ENCODE results near the gene SLC4A5.

DNA sequence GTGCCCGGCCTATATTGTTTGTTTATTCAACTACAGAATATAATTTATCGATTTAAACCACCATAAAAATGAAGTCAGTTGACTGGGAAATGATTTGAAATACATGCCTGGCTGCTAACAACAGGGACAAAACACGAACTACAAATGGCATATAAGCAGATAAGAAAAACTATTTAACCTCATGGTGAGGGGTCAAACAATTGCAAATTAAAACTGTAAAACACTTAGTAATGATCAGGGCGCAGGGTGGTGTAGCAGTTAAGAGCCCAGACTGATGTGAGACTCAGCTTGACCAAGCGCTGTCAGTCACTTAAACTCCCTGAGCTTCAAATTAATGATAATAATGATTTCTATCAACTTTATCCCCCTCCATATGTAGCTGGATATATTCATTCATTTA is 138.1 kb downstream of the SLC4A5 start:
- no peak for TF ChIP-seq CREB1 (IDR thresholded peaks at IDR 0.05; ENCODE audit: low read depth)
- no peak for TF ChIP-seq YY1 (IDR thresholded peaks at IDR 0.05; ENCODE audit: low read depth)
- TF ChIP-seq TAF1 (IDR thresholded peaks at IDR 0.05; ENCODE audit: low read depth), result no peak
- no peak for TF ChIP-seq CEBPB (IDR thresholded peaks at IDR 0.05)
- no peak for TF ChIP-seq EP300 (IDR thresholded peaks at IDR 0.05; ENCODE audit: borderline replicate concordance)
- TF ChIP-seq, protein P1, sequence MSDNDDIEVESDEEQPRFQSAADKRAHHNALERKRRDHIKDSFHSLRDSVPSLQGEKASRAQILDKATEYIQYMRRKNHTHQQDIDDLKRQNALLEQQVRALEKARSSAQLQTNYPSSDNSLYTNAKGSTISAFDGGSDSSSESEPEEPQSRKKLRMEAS (IDR thresholded peaks at IDR 0.05), result no peak
- no peak for TF ChIP-seq EGR1 (IDR thresholded peaks at IDR 0.05)
- TF ChIP-seq ZBTB7A (IDR thresholded peaks at IDR 0.05; ENCODE audit: low read depth), result no peak
- TF ChIP-seq TCF12 (IDR thresholded peaks at IDR 0.05; ENCODE audit: low read depth), result no peak
- TF ChIP-seq, protein P2, sequence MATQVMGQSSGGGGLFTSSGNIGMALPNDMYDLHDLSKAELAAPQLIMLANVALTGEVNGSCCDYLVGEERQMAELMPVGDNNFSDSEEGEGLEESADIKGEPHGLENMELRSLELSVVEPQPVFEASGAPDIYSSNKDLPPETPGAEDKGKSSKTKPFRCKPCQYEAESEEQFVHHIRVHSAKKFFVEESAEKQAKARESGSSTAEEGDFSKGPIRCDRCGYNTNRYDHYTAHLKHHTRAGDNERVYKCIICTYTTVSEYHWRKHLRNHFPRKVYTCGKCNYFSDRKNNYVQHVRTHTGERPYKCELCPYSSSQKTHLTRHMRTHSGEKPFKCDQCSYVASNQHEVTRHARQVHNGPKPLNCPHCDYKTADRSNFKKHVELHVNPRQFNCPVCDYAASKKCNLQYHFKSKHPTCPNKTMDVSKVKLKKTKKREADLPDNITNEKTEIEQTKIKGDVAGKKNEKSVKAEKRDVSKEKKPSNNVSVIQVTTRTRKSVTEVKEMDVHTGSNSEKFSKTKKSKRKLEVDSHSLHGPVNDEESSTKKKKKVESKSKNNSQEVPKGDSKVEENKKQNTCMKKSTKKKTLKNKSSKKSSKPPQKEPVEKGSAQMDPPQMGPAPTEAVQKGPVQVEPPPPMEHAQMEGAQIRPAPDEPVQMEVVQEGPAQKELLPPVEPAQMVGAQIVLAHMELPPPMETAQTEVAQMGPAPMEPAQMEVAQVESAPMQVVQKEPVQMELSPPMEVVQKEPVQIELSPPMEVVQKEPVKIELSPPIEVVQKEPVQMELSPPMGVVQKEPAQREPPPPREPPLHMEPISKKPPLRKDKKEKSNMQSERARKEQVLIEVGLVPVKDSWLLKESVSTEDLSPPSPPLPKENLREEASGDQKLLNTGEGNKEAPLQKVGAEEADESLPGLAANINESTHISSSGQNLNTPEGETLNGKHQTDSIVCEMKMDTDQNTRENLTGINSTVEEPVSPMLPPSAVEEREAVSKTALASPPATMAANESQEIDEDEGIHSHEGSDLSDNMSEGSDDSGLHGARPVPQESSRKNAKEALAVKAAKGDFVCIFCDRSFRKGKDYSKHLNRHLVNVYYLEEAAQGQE (IDR thresholded peaks at IDR 0.05; ENCODE audit: low read depth), result no peak
- TF ChIP-seq, protein P3, sequence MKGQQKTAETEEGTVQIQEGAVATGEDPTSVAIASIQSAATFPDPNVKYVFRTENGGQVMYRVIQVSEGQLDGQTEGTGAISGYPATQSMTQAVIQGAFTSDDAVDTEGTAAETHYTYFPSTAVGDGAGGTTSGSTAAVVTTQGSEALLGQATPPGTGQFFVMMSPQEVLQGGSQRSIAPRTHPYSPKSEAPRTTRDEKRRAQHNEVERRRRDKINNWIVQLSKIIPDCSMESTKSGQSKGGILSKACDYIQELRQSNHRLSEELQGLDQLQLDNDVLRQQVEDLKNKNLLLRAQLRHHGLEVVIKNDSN (IDR thresholded peaks at IDR 0.05), result no peak
